Suppressor macrophage treated with lipopolysaccharide for 1 hour (primary cell): ENCODE data around the gene ATXN10.

Experiments used
- DNase-seq, 3 donors: peaks; one replicate each; pipeline ENCODE4 v3.0.0-alpha.2; 2020 to 2022

Gene ATXN10

GRCh38 chr22:45763236-45763624 is 91.6 kb downstream of the ATXN10 start:
- DNase-seq: no peak

DNA sequence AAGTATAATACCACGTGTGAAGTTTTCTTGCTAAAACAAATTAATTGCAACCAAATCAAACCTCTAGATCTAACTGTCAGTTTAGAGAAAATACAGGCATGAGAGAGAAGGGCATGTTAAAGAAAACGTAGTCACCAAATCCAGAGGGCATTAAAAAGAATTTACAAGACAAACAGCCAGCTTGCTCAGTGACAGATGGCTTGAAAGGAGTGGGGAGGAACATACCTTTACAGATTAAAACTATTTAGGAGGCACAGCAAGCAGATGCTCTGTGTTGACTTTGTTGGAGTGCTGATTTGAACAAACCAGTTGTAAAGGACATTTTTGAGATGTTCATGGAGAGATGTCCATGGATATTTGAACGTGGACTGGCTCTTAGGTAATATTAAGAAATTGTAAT is 96.9 kb downstream of the ATXN10 start:
- DNase-seq: no peak

GRCh38 chr22:45769569-45770210 is 98.1 kb downstream of the ATXN10 start:
- DNase-seq: no peak

GRCh38 chr22:45770506-45770905 is 98.9 kb downstream of the ATXN10 start:
- no peak for DNase-seq

DNA sequence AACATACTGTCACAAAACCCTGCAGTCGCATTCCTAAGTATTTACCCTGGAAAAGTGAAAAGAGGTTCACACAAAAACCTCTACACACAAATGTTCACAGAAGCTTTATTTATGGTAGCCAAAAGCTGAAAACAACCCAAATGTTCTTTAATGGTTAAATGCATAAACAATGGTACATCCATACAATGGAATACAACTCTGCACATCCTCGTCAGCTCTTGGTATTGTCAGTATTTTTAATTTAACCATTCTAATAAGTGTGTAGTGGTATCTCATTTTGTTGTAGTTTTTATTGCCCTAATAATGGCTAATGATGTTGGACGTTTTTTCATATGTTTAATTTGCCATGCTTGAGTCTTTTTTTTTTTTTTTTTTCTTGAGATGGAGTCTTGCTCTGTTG is 99.4 kb downstream of the ATXN10 start:
- no peak for DNase-seq

DNA sequence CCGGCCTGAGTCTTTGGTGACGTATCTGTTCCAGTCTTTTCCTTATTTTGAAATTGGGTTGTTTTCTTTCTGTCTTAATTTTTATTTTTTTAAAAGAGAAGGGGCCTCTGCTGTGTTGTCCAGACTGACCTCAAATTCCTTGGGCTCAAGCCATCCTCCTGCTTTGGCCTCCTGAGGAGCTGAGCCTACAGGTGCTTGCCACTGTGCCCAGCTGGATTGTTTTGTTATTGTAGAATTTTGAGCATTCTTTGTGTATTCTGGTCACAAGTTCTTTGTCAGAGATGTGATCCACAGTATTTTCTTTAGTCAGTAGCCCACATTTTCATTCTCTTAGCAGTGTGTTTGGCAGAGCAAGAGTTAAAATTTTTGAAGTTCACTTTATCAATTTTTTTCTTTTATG is 100.1 kb downstream of the ATXN10 start:
- DNase-seq: no peak

GRCh38 chr22:45772743-45773142 is 101.1 kb downstream of the ATXN10 start:
- DNase-seq: no peak

DNA sequence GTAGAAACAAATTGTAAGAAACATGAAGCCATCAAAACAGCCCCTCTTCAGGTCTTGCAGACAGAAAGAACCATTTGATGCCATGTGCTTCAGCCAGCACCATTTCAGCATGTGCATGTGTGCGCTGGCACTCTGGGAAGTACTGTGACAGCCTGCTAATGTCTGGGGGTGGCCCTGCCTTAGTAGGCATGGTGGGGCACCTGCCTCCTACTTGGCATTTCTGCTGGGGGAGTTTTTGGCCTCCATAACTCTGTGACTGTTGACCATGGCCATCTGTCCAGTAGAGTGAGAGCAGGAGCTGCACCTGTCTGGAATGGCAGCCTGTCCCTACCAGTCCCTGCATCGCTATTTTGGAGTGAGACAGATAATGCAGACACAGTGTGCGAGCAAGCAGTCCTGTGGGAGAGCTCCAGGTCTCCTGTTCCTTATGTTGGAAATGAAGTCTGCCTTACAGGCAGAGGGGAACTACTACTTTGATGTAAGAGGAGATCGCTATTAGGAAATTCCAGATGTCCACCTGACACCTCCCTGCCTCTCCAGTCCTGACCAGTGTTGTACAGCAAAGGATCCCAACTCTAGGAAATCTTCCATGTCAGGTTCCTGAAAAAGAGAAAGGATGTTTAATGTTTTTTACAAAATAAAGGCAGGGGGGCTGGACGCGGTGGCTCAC is 102.5 kb downstream of the ATXN10 start:
- no peak for DNase-seq

DNA sequence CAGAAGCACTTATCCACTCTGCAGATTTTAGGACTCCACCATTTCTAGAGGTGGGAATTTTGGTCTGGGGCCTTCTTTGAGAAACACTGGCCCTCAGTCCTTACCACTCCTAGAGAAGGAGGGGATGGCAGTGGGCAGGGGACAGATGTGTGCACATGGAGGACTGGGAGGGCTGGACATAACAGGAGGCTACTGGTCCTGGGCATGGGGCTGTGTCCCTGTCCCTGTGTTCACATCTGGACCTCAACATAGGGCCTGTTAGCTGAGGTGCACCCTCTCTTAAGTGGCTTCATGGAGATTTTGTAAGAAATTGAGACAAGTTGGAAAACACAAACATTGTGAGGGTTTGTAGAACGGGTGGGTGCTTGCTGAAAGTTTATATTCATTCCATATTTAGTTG is 103.4 kb downstream of the ATXN10 start:
- no peak for DNase-seq

DNA sequence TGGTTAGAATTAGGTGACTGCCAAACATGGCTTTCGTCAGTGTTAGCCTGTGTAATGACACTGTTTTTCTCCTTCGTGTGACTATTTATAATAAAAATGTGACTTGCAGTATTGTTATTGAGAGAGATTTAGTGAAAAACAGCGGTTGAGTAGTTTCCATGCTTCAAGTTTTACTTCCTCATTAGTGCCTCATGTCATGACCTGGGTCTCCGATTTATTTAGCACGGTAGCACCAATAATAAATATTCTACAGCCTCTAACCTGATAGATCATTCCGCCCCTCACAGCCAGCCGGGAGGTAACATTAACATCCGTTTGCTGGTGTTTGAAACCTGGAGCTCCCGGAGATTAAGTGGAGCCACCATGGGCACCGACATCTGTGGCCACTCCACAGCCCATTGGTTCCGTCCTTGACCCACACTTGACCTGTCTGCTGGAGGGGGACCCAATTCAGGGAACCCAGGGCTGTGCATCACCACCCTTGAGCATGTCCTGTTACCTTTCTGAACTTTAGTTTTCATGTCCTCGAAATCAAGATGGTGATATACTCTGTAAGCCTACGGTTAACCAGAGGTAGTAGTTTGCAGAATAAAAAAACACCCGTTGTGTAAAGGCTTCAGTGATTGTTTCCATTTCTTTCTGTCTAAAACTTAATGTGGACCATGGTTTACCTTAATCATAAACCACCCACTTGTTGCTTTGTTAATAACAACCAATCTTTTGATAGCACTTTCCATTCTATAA is 104.1 kb downstream of the ATXN10 start:
- no peak for DNase-seq

- DNase-seq: no peak
Measured at GRCh38 chr22:45776313-45776585, 104.6 kb downstream of the ATXN10 start.

- DNase-seq: no peak
Measured at GRCh38 chr22:45777046-45777851, 105.6 kb downstream of the ATXN10 start.

GRCh38 chr22:45777852-45778375 is 106.3 kb downstream of the ATXN10 start:
- DNase-seq: no peak

DNA sequence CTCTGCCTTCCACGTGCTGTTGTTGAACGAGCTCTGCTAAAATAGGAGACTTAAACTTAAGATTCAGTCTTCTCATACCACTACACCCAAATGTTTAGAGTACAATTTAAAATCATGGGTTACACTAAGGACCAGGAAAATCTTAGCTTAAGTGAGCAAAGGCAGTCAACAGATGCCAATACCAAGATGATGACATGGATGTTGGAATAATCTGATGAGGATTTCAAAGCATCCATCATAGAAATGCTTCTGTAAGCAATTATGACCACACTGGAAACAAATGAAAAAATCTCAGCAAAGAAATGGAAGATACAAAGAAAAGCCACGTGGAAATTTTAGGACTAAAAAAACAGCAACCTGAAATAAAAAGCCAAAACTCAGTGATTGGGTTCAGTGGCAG is 109.8 kb downstream of the ATXN10 start:
- DNase-seq: no peak

GRCh38 chr22:45781966-45782365 is 110.3 kb downstream of the ATXN10 start:
- no peak for DNase-seq

- DNase-seq: no peak
Measured at GRCh38 chr22:45783021-45783420, 111.4 kb downstream of the ATXN10 start.

DNA sequence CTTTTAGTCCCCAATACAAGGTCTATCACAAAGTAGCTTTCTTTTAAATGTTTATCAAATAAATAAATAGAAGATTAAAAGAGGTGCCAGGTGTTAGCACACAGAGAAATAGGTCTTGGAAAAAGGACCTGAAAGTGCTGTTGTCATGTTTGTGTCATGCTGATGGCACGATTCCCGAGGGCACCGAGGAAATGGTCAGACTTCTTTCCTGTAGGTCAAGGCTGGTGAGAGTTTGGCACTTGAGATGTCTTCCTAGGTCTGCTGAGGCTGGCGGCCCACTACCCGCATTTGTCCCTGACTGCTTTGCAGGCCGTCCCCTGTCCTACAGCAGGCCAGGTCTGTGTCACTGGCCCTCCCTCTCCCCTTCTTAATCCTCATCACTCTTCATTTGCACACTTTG is 112.1 kb downstream of the ATXN10 start:
- no peak for DNase-seq

DNA sequence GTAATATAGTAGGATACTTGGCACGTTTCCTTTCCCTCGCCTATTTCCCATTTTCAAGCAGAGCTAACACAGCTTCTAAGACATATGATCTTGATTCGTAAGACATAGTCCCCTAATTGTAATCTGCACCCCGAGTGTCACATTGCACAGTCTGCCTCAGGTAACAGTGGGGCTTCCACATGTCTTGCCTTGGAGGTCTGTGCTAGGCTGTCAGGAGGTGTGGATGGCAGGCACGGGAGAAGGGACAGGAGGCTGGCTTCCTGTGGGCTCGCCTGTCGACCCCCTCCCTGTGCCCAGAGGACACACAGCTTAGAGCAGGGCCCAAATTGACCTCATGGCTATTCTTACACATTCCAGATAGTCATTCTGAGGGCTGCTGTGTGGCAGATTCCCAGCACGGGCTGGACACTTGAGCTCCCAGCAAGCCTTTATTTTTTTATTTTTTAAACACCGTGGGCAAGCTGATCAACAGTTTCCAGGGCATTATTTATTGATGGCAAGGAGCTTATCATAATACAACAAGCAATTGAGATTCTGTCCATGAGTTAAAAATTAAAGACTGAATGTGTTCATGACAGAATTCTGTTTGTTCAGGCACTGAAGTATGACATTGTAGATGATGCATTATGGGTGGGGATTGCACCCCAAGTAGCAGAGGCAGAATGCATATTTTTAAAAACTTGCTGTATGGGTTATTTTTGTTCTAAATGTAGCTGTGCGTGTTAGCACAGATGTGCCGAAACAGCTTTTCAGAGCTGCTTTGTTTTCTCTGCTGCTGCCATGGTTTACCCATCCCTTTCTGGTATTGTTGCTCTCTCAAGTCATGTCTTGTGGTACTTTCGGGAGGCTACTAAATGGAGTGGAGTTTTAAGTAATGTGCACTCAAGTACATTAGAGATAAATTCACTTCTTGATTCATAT is 113.0 kb downstream of the ATXN10 start:
- DNase-seq: no peak

- DNase-seq: no peak
Measured at GRCh38 chr22:45785458-45785857, 113.8 kb downstream of the ATXN10 start.

GRCh38 chr22:45786726-45787125 is 115.1 kb downstream of the ATXN10 start:
- no peak for DNase-seq

- no peak for DNase-seq
Measured at GRCh38 chr22:45787759-45788158, 116.1 kb downstream of the ATXN10 start.

DNA sequence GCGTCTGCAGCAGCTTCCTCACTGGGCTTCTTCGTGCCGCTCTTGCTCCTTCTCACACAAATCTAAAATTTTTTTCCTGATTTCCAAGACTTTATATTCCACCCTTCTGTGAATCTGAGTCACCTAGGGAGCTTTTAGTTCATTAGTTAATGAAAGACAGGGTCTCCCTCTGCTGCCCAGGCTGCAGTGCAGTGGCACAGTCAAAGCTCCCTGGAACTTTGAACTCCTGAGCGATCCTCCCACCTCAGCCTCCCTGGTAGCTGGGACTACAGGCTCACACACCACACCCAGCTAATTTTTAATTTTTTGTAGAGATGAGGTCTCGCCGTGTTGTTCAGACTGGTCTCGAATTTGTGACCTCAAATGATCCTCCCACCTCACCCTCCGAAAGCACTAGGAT is 116.9 kb downstream of the ATXN10 start:
- no peak for DNase-seq
